H1 (cell line): ENCODE data around the gene KRT76. TPM values are rescaled to one million over a fixed set of nuclear protein-coding genes. Genes with fewer than 3 reads are reported as not detected.

ENCODE experiments used
- CTCF ChIA-PET: fragments of 300-600 bp; sonication (Branson Sonifier 250); formaldehyde crosslinking; loops from one replicate; lab custom pipeline; 2021; ENCODE audit not compliant: partially characterized antibody; lab: Charles Lee
- POLR2A ChIA-PET: fragments of 300-600 bp; sonication (Branson Sonifier 250); formaldehyde crosslinking; loops from one replicate; lab custom pipeline; 2021; ENCODE audit warnings: inconsistent platforms; ENCODE audit not compliant: partially characterized antibody; lab: Charles Lee
- DNase-seq, 2 experiments: peaks; one replicate each; pipeline versions ENCODE4 v3.0.0 to v3.0.0-alpha.2; 2010 to 2022; ENCODE audit warnings: low spot score in 2 of 2, low read depth in 1 of 2, mixed read lengths in 1 of 2
- FAIRE-seq: peaks from 2 replicates; lab custom pipeline; 2011; peaks lifted over from hg19 to GRCh38; lab: Jason Lieb, UNC
- H2AFZ ChIP-seq: 2 replicates; pipeline ENCODE4 v1.8.1; 2012; ENCODE audit warnings: low read length, inconsistent platforms
- H2AK5ac ChIP-seq: 2 replicates; pipeline ENCODE4 v1.6.1; 2013; ENCODE audit warnings: low read depth, low read length
- H2BK120ac ChIP-seq: replicated peaks from 2 replicates; pipeline ENCODE3; 2013; ENCODE audit warnings: low read depth, low read length, inconsistent platforms
- H2BK12ac ChIP-seq: 2 replicates; pipeline ENCODE4 v1.6.1; 2013; ENCODE audit warnings: low read depth, low read length
- H2BK15ac ChIP-seq: 2 replicates; pipeline ENCODE4 v1.6.1; 2013; ENCODE audit warnings: low read length
- H2BK20ac ChIP-seq: 2 replicates; pipeline ENCODE4 v1.6.1; 2013; ENCODE audit warnings: low read length
- H2BK5ac ChIP-seq: 2 replicates; pipeline ENCODE4 v1.6.1; 2013; ENCODE audit warnings: low read depth, low read length
- H3K14ac ChIP-seq: 2 replicates; pipeline ENCODE4 v1.6.1; 2013; ENCODE audit warnings: inconsistent platforms; ENCODE audit not compliant: insufficient read length
- H3K18ac ChIP-seq: 2 replicates; pipeline ENCODE4 v1.6.1; 2013; ENCODE audit warnings: low read length; ENCODE audit errors: extremely low read depth
- H3K23ac ChIP-seq: 2 replicates; pipeline ENCODE4 v1.6.1; 2013; ENCODE audit warnings: inconsistent platforms; ENCODE audit not compliant: insufficient read length
- H3K23me2 ChIP-seq: 2 replicates; pipeline ENCODE4 v1.6.1; 2013; ENCODE audit warnings: low read depth, low read length
- H3K27ac ChIP-seq: 2 replicates; pipeline ENCODE4 v1.6.1; 2011; ENCODE audit warnings: low read depth, low read length, inconsistent platforms
- H3K27me3 ChIP-seq, 4 experiments: replicated peaks in 1 of 4; 1 replicate in 1 of 4; 2 replicates in 3 of 4; pipeline versions ENCODE4 v1.6.1 to v1.8.1; 2011 to 2013; ENCODE audit warnings: low read length in 3 of 4, mild to moderate bottlenecking in 3 of 4, inconsistent platforms in 2 of 4, mixed read lengths in 2 of 4, moderate library complexity in 1 of 4; ENCODE audit not compliant: control insufficient read depth in 3 of 4, insufficient read depth in 3 of 4; ENCODE audit errors: extremely low read depth in 1 of 4
- H3K36me3 ChIP-seq, 4 experiments: 2 replicates each; pipeline versions ENCODE4 v1.6.1 to v1.8.1; 2011 to 2013; ENCODE audit warnings: mild to moderate bottlenecking in 4 of 4, low read length in 3 of 4, moderate library complexity in 2 of 4, control low read depth in 1 of 4, inconsistent platforms in 1 of 4; ENCODE audit not compliant: insufficient read depth in 4 of 4, control insufficient read depth in 2 of 4
- H3K4ac ChIP-seq: replicated peaks from 2 replicates; pipeline ENCODE3; 2013; ENCODE audit warnings: low read length, low read depth, mixed read lengths, inconsistent platforms; ENCODE audit not compliant: insufficient read length
- H3K4me1 ChIP-seq, 4 experiments: replicated peaks in 1 of 4; 1 replicate in 1 of 4; 2 replicates in 3 of 4; pipeline versions ENCODE4 v1.6.1 to v1.8.1; 2011 to 2013; ENCODE audit warnings: low read length in 3 of 4, inconsistent platforms in 2 of 4, mixed read lengths in 1 of 4; ENCODE audit not compliant: insufficient read depth in 4 of 4, control insufficient read depth in 3 of 4
- H3K4me2 ChIP-seq, 2 experiments: 2 replicates each; pipeline versions ENCODE4 v1.6.1 to v1.8.1; 2011 to 2013; ENCODE audit warnings: low read depth in 2 of 2, low read length in 2 of 2, control low read depth in 1 of 2, inconsistent platforms in 1 of 2, mild to moderate bottlenecking in 1 of 2; ENCODE audit not compliant: insufficient read depth in 1 of 2
- H3K4me3 ChIP-seq, 4 experiments: fragments of 200-600, 300-600 bp in 1 of 4; sonication (generic), shearing (Covaris generic), sonication (Bioruptor Twin) in 1 of 4; 2 replicates each; pipeline versions ENCODE4 v1.5.1 to v1.8.1; 2011 to 2016; ENCODE audit warnings: low read length in 4 of 4, low read depth in 3 of 4, control low read depth in 2 of 4, inconsistent platforms in 2 of 4, mild to moderate bottlenecking in 2 of 4, mixed read lengths in 1 of 4, moderate library complexity in 1 of 4; ENCODE audit not compliant: insufficient read depth in 2 of 4; ENCODE audit errors: extremely low read depth in 1 of 4
- H3K56ac ChIP-seq: replicated peaks from 2 replicates; pipeline ENCODE3; 2013; ENCODE audit warnings: low read depth, mild to moderate bottlenecking, mixed read lengths, low read length, inconsistent platforms; ENCODE audit not compliant: insufficient read length
- H3K79me1 ChIP-seq: 2 replicates; pipeline ENCODE4 v1.6.1; 2013; ENCODE audit warnings: low read depth, low read length, control low read depth
- H3K79me2 ChIP-seq, 2 experiments: 2 replicates each; pipeline versions ENCODE4 v1.6.1 to v1.8.1; 2012 to 2013; ENCODE audit warnings: low read length in 2 of 2, mild to moderate bottlenecking in 2 of 2, inconsistent platforms in 1 of 2; ENCODE audit not compliant: insufficient read depth in 2 of 2, control insufficient read depth in 1 of 2
- H3K9ac ChIP-seq, 4 experiments: replicated peaks in 1 of 4; 1 replicate in 1 of 4; 2 replicates in 3 of 4; pipeline versions ENCODE4 v1.6.1 to v1.8.1; 2011 to 2013; ENCODE audit warnings: low read depth in 3 of 4, low read length in 3 of 4, control low read depth in 2 of 4, mild to moderate bottlenecking in 2 of 4, moderate library complexity in 2 of 4, inconsistent platforms in 1 of 4; ENCODE audit errors: extremely low read depth in 1 of 4
- H3K9me3 ChIP-seq, 2 experiments: 2 replicates each; pipeline versions ENCODE4 v1.6.1 to v1.8.1; 2012 to 2013; ENCODE audit warnings: mild to moderate bottlenecking in 2 of 2, moderate library complexity in 2 of 2, control low read depth in 1 of 2, inconsistent platforms in 1 of 2, low read depth in 1 of 2, low read length in 1 of 2, mixed read lengths in 1 of 2; ENCODE audit not compliant: insufficient read depth in 2 of 2
- H4K20me1 ChIP-seq, 2 experiments: replicated peaks in 1 of 2; 2 replicates each; pipeline versions ENCODE3 to v1.8.1; 2011 to 2013; ENCODE audit warnings: inconsistent platforms in 2 of 2, low read length in 2 of 2, mild to moderate bottlenecking in 1 of 2; ENCODE audit not compliant: insufficient read depth in 2 of 2, control insufficient read depth in 1 of 2
- H4K5ac ChIP-seq: 2 replicates; pipeline ENCODE4 v1.6.1; 2013; ENCODE audit warnings: low read length, low read depth, mixed read lengths, inconsistent platforms; ENCODE audit not compliant: insufficient read length
- H4K8ac ChIP-seq: 2 replicates; pipeline ENCODE4 v1.8.0; 2013; ENCODE audit warnings: mild to moderate bottlenecking, moderate library complexity, low read length, inconsistent platforms; ENCODE audit not compliant: insufficient read depth; ENCODE audit errors: extremely low read depth
- H4K91ac ChIP-seq: replicated peaks from 2 replicates; pipeline ENCODE3; 2013; ENCODE audit warnings: low read length, mixed read lengths, inconsistent platforms; ENCODE audit not compliant: insufficient read length
- POU5F1 ChIP-seq: IDR thresholded peaks from 2 replicates; pipeline ENCODE4 v1.6.1; 2011; ENCODE audit warnings: low read depth, mild to moderate bottlenecking, low read length, moderate library complexity
- WGBS, 2 experiments: shearing (Covaris generic) in 1 of 2; methylation state at CpG; one replicate each; pipeline versions ENCODE4 v1.1.6 to v1.1.7; 2013 to 2015; ENCODE audit warnings: low lambda C conversion rate in 2 of 2, mixed read lengths in 2 of 2, inconsistent platforms in 1 of 2, low coverage in 1 of 2, missing lambda C conversion rate in 1 of 2; ENCODE audit not compliant: insufficient replicate concordance in 2 of 2, insufficient coverage in 1 of 2, insufficient read length in 1 of 2; ENCODE audit errors: extremely low coverage in 1 of 2, missing lambda C conversion rate in 1 of 2; 5-methylcytosine and 5-hydroxymethylcytosine counted together
- polyA plus RNA-seq, 7 experiments: library from polyadenylated mRNA; depleted of rRNA in 3 of 7; stranded (reverse) in 5 of 7; unstranded in 2 of 7; fragments of >200 nt in 5 of 7; fragments of 200-250 nt in 2 of 7; gene quantifications; 1 replicate in 5 of 7; 2 replicates in 1 of 7; 4 replicates in 1 of 7; pipeline versions ENCODE4 v1.2.1 to v1.2.3, GENCODE V29; 2011 to 2013; ENCODE audit warnings: missing spikeins in 2 of 7, mixed read lengths in 2 of 7
- total RNA-seq: library from RNA; stranded (reverse); fragmentation: NEBNext Ultra II Directional; extraction: Animal tissue kit (Norgen Biotek cat#: 25700); gene quantifications from 2 replicates; pipeline ENCODE4 v1.2.1, GENCODE V29; 2021

The KRT76 gene
- total and polyA plus RNA-seq, 2 of the 8 experiments (the other 6 are each of a cell fraction or from before 2014, with no cell fraction given): not detected

GRCh38 chr12:52821826-52822660 is 44.9 kb upstream of the KRT76 start:
- H3K23ac ChIP-seq: no peak overlapping the region
- no peaks in the 10 kb centered on the region; a peak in 2 of 7 replicates for H3K4me1 ChIP-seq
- no peak overlapping the region for H2BK5ac ChIP-seq
- no peak overlapping the region for H3K9ac ChIP-seq
- 0 out of 7 replicates have a peak, but pooled peaks cover 0 to 2% (median 0%) of the 10 kb centered on the region in 4 experiments for H3K27me3 ChIP-seq
- no peaks in the 10 kb centered on the region for H4K20me1 ChIP-seq
- H4K91ac ChIP-seq: no peak overlapping the region
- no peak overlapping the region for H3K18ac ChIP-seq
- H3K79me1 ChIP-seq: no peaks in the 10 kb centered on the region
- no peak overlapping the region for H2BK15ac ChIP-seq
- H4K5ac ChIP-seq: no peak overlapping the region
- no peak overlapping the region for H3K14ac ChIP-seq
- WGBS, 2 experiments: 93% methylated on average over 10 of the region's 10 CpGs; no CpG with 5 or more reads in 1 of the 2 experiments
- no peak overlapping the region for H3K4ac ChIP-seq
- H2BK120ac ChIP-seq: no peak overlapping the region
- no peak overlapping the region for H2BK20ac ChIP-seq
- FAIRE-seq (no peak), DNase-seq (no peak)
- no peaks in the 10 kb centered on the region for H3K36me3 ChIP-seq
- H2AFZ ChIP-seq: no peak overlapping the region
- H2AK5ac ChIP-seq: no peak overlapping the region
- no peak overlapping the region for H3K4me2 ChIP-seq
- H3K56ac ChIP-seq: no peak overlapping the region
- ChIA-PET CTCF (interaction anchor here (1.1 to 2.0 kb wide), 7 partner anchors 40 to 236 kb away, joined by 3 to 8 read pairs (median 3); no protein-coding TSS in a partner anchor), POLR2A (interaction anchor here (0.7 kb wide), 1 partner anchor 16 kb away, joined by 3 read pairs; no protein-coding TSS in a partner anchor)
- H3K79me2 ChIP-seq: no peaks in the 10 kb centered on the region
- H3K23me2 ChIP-seq: no peaks in the 10 kb centered on the region
- no peak overlapping the region for H3K4me3 ChIP-seq
- no peak overlapping the region for H4K8ac ChIP-seq
- H3K27ac ChIP-seq: no peak overlapping the region
- H3K9me3 ChIP-seq: no peaks in the 10 kb centered on the region
- no peak overlapping the region for H2BK12ac ChIP-seq
- TF ChIP-seq POU5F1: no peak
